HG03280 (cell line): ENCODE measurements around the gene B4GAT1.

Source experiments
- ATAC-seq: cut with Tn5 transposase; IDR thresholded peaks from one replicate; pipeline ENCODE4 v1.9.1; 2021; ENCODE audit warnings: mild to moderate bottlenecking, moderate library complexity; ENCODE audit not compliant: unreplicated experiment

Gene B4GAT1

DNA sequence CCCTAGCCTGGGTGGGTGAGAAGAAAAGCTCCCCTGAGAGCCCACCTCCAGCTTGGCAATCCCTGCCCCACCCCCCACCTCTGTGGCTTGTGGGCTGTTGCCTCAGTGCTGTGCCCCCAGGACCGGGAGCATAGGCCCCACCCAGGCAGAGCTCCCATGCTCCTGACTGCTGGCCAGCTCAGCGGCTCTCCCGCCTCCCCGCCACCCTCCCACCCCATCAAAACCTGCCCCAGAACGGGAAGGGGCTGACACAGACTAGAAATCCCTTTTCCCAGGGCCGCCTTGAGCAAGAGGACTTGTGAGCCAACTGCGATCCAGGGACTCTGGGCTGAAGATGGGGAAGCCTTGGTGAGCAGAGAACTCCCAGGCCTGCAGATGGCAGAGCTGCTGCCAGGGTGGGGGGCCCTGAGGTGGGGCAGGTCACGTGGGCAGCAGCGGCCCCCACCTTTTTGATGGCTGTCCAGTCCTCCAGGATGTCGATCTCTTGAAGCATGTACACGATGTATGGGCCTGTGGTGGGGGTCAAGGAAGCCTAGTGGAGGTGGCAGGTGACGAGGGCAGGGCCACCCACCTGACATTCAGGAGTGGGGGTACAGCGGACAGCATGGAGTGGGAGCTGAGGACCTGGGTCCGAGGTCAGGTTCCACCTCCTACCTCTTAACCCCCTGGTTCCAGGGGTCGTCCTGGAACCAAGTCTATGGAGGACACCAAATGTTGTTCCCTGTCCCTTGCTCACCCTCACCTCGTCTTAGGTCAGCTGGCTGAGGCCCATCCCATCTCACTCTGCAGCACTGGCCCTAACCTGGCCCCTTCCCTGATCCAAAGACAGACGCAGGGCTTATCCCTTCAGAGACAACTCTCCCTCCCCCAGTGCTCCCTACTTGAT, 8.9 kb downstream of the B4GAT1 start:
- ATAC-seq: no peak

DNA sequence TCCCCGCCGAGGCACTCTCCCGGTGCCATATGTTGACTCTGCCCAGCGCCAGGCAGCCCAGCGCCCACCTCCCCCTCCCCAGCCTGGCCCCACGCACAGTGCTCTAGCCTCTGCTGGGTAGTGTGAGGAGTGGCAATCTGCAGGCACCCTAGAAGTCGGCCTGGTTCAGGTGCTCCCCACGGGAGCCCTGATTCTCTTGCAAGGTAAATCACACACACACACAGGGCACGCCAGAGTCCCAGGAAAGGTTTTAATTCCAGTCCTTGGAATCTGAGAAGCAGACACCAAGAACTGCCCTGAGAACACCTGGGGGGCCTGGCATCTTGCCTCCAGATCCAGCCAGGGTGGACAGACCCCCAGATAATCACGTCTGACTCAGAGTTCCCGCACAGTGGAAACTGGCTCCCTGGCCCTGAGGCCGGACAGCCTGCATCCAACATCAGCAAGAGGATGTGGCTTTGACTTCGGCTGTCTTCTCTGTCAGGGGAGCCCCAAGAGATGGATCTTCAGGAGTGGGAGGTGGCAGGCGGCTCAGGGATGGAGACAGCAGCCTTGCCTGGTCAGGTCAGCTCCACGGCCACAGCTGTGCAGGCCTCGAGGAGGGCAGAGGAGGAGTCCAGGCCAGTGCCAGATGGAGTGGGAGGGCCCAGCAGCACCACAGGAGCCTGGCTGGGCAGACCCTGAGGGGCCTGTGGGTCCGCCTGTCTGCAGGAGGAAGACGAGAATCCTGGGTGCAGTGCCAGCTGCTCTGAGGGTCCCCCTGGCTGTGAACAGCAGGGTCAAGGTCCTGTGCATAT, 10.1 kb downstream of the B4GAT1 start:
- no peak for ATAC-seq

DNA sequence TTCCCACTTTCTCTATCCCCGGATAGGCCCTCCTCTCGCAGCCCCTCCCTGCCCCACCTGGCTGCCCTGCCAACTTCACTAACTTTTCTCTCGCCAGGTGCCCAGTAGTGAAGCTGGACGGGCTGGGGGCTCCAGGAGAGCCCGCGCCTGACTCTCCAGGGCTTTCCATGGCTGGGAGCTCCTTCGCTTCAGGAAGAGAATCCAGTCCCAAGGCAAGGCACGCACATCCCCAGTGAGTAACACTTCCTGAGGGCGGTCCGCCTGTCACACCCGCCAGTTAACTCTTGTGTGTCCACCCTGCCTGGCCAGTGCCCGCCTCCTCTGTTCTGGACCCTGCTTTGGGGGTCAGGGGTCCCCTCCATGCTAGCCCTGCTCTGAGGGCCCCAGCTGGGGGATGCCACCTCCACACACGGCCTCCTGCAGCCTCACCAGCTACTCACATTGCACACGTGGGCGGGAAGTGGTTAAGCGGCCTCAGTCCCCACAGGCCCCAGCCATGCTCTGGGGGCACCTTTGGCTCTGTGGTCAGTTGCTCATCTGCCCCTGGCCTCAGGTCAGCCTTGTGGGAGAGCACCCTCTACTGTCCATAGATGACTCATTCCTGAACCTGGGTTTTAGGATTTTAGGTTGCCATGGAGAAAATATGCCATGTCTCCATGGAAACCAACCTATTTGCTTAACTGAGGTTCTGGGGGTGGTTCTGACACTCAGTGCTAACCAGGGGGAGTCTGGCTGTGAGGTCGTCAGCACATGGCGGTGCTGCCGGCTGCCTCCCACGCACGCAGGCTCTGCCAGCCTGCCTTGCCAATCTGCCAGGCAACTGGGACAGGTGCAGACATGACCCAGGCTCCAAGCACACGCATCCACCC, 11.0 kb downstream of the B4GAT1 start, which contains the start of gene RIN1:
Gene RIN1, minus strand, starts transcription at position 201 of the 869 bp plus-strand sequence. Its CDS starts 32 bp downstream, at position 169.
- ATAC-seq: peak; percentile 65

DNA sequence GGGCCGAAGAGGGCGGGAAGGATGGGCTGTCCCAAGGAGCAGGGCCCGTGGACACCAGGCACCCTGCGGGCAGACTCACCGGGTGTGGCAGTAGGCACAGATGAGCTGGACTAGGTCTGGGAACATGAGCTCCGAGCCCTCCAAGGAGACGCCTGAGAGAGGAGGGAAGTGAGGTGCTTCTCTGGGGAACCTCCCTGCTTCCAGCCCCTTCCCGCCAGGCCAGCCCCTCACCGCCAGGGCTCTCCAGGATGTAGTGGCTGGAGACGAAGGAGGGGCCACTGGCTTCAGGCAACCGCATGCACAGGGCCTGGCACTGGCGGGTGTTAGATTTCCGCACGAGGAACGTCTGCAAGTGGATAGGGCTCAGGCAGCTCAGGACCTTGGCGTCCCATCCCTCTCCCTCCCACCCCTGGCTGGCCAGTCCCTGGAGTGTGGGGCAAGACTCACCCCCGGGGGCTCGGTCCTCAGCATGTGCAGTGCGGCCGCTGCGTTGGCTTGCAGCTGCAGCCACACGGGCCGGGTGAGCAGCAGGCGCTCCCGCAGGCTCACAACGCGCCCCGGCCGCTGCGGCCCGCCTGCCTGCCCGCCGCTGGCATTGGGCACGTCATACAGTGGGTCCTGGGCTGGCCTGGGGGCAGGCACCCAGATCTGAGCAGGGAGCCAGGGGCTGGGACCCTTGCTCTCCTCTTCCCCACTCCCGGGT, 11.7 kb downstream of the B4GAT1 start:
- ATAC-seq: no peak

DNA sequence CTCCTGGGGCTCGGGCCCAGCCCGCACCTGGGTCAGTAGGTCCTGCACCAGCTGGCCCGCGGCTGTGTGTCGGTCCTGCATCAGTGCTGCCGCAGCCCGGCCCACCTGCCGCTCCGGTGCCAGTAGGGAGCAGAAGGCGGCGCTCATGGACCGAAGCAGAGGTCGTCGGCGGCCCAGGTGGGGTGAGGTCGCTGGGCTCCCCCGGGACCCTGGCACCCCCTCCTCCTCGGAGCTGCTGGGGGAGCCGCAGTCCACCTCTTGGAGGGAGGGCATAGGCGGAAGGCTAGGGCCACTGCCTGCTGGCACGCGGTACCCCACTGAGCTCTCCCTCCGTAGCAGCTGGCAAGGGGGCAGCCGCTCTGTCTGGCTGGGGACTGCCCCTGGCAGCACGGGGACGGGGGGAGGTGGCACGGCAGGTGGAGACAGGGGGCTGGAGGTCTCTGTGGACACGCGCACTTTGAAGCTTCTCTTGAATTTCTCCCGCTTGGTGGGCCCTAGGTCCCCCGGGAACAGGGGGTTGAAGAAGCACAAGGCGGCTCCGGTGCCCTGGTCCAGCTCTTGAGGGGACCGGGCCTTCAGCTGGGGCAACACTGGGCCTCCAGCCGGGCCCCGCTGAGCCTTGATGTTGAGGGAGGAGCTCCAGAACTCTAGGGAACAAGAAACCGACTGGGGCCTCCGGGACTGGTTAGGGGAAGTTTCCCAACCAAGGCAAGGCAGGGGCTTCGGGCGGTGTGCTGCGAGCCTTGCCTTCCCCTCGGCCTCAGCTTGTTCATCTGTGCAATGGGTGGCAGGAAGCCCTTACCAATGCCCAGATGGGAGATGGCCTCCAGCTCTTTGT, 12.6 kb downstream of the B4GAT1 start:
- no peak for ATAC-seq

DNA sequence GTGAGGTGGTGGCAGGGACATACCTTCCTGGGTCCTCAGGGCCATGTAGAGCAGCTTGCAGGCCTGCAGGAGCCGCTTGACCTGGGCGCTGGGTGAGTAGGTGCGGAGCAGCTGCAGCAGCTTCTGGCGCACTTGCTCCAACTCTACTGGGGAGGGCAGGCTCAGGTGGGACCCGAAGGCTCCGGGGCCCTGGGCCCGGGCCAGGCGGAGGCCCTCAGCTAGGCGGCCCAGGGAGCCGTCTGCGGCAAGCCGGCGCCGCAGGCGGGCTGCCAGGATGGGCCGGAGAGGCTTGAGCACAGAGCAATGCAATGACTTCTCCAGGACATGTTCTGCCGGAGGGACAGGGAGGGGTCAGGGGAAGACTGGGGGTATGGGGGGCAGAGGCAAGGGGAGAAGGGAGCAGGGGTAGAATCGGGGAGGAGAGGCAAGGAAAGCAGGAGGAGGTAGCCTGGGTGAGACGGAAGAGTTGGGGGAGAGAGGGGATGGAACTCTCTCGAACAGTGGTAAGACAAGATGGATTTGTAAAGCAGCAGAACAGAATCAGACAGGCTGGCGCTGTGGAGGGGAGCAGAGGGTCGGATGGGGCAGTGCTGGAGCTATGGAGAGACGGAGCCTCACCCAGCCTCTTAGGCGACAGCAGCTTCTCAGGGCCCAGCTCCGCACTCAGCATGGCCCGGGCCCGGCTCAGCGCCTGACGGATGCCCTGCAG, 13.4 kb downstream of the B4GAT1 start:
- ATAC-seq: no peak

DNA sequence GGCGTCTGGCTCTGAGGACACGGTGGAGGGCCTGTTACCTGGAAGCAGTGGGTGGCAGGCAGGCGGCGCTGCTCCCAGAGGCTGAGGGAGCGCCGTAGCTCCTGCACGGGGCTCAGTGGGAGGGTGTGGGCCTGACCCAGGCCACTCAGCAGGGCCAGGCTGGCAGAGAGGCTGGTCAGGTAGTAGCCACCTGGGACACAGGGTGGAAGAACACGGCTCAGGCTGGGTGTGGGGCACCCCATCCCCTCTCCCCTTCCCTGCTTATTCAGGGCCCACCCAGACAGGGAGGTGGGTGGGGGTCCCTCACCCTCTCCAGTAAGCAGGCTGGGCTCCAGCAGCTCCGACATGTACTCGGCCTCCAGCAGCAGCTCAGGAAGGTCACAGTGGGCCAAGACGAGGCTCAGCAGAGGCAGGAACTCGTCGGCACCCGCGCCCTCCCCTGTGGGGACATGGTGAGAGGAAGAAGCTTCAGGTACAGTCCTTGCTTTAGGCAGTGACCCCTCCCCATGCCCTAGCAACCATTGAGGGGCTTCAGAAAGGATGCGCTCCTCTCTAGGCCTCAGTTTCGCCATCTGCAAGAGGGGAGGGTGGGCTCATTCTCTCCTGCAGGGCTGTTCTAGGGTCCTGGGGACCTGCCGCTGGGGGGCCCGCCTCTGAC, 14.1 kb downstream of the B4GAT1 start:
- no peak for ATAC-seq

DNA sequence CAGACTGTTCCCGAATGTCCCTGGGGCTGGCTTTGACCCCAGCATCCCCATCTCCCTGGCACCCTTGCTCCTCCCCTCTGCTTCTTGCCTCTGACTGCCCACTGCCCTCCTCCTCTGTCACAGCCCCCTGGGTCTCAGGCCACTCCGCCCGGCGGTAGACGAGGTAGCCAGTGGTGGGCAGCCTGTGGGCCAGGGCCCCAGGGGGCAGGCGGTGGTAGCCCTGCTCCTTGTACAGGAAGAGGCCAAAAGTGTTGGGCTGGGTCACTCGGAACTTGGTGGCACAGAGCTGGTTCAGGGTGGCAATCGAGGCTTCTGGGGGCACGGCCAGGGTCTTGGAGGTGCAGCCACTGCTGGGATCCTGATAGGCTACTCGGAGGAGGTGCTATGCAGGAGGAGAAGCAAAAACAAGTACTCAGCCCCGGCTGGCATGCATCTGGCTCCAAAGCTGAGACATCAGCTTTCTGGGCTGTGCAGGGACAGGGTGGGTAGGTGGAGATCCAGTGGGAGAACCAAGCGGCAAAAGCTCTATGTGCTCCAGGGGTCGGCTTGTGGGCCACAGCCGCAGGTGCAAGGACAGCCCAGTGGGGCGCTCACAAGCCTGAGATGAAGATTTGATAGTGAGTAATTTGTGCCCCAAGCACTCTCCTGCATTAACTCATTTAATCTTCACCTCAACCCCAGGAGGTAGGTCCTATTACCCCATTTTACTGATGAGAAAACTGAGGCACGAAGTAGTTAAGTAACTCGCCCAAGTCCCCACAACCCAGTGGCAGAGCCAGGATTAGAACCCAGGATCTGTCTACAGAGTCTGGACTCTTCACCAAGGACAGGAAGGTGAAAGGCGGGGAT, 14.8 kb downstream of the B4GAT1 start:
- no peak for ATAC-seq

DNA sequence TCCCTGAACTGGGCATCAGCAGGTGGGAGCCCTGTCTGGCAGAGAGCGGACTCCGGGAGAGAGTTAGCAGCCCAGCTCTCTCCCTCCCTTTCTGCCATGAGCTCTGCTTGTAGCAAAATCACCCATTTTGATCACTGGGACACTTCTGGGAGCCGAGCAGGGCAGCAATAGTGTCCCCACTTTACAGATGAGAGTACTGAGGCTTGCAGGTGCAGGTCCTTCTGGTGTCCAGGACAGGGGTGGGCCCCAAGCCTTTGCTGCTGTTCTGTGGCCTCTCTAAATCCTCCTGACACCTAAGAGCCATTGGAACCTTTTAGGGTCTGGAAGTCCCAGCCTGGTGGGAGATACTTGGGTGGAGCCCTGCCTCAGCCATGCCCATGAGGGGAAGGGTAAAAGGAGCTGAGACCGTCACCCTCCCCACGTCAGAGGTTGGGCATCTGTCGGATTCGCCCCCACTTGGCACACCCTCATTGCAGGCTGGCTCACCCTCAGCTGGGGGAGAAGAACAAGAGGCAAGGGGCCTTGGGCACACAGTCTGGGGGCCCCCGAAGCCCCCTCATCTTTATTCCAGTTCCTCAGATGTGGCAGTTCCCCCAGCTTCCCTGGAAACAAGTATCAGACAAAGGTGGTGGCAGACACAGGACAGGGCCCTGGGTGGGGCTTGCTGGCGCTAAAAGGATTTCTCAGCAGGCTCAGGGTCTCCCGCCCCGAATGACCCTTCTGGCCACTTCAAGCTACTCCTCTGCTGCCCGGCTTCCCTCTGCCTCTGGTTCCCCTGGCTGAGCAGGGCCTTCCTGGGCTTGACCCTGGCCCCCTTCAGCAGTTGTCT, 15.7 kb downstream of the B4GAT1 start:
- ATAC-seq: no peak

DNA sequence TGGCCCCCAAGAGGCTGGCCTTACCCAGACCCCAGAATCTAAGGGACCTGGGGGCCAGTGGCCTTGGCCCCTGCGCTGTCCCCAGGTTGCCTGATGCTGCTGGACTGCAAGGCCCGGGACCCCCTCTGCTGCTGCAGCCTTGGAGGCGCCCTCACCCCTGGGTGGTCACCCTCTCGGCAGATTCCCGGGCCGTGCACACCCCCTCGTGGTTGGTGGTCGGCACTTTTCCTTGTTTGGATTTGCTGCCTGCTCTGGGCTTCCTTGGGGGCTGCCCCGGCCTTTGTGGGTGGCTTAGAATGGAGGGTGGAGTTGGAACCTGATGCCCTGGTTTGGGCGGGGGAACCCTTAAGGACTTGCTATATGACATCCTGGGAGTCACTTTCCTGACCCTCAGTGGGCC, 16.5 kb downstream of the B4GAT1 start:
- ATAC-seq: no peak

DNA sequence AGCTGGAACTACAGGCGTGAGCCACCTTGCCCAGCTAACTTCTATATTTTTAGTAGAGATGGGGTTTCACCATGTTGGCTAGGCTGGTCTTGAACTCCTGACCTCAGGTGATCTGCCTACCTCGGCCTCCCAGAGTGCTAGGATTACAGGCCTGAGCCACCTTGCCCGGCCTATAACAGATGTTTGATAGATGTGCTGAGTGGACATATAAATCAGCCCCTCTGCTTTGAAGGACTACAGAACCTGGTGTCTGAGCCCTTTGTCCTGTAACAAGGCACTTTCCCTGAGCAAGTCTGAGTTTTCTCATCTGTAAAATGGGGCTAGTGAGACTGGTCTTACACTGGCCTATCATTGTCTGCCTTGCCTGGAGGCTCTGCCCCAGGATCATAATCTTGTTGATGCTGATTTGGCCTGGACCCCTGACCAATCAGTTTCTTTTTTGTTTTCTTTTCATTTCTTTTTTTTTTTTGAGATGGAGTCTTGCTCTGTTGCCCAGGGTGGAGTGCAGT, 18.2 kb downstream of the B4GAT1 start:
- ATAC-seq: no peak

DNA sequence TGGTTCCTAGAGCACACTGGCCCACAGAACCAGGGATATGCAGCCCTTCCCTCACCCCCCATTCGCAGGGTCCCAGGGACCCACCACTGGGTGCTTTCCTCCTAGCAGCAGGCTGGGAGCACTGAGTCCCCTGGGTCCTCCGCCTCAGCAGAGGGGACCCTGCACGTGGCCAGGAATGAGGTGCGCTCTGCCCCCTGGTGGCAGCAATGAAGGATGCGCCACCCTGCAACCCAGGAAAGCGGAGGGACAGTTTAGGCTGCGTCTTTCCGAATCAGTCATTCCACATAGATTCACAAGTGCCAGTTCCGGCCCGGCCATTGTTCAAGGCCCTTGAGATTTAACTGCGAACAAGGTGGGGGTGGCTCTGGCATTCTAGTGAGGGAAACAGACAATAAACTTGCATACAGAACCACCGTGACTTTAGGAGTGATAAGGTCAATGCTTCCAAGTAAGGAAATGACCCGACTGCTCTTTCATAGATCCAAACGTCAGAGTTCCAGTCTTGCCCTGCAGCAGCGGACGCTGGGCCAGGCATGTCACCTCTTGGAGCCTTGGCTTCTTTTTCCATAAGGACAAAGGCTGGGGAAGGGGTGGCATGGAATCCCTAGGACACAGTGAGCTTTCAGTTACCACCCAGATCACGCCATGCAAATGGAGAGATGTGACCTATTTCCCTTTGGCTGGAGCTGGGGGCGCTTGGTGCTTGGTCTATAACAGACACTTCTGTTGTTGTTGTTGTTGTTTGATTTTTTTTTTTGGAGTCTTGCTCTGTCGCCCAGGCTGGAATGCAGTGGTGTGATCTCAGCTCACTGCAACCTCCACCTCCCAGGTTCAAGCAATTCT, 18.9 kb downstream of the B4GAT1 start:
- peak; percentile 61 for ATAC-seq

DNA sequence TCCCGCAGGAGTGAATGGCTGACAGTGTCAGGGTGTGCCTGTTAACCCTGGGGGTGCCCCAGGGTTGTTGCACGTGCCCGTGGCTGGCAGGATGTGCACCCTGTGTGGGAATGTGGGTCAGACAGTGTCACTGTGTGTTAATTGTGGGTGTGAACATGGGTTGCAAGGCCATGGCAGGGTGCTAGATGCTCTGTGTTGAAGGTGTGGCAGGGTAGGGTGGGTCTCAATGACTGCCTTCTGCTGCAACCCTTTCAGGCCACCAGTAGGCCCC, 19.5 kb downstream of the B4GAT1 start:
- no peak for ATAC-seq

DNA sequence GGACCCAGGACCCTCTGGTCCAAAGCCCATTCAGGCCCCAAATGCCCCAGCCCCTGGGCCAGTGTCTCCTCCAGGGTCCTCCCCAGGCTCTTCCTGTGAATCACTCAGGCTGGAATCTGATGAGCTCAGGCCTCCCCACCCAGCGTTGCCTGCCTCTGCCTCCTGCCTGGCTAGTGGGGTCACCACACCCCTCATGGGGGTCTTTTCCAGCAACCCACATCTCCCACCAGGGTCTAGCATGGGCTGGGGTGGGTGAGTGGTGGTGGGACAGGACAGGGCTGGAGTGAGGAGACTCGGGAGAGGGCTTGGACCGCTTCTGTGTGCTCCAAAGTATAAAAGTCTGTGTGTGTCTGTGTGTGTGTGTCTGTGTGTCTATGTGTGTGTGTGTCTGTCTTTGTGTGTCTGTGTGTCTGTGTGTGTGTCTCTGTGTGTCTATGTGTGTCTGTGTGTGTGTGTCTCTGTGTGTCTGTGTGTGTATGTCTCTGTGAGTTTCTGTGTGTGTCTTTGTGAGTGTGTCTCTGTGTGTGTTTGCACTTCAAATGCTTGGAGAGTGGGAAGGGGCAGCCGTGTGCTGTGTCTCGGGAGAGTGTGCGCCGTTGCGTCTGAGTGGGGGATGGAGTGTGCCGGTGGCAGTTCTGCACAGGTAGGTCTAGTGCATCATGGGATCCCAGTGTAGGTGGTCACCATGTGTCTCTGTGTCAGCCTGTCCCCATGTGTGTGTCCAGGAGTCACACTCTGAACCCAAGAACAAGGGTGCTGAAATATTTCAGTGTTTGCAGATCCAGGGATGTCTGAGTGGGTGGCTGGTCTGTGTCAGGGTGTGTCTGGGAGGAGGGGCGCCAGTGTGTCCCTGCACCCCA, 20.0 kb downstream of the B4GAT1 start:
- ATAC-seq: no peak
